ENCODE measurements around the gene AKT2.

Gene AKT2

GRCh38 chr19:40283414-40284250, 1.5 kb downstream of the AKT2 start:
- no CpG with 5 or more reads among the region's 12 CpGs for WGBS (ENCODE audit: extremely low coverage, insufficient coverage, insufficient read length)

GRCh38 chr19:40282920-40283319, 2.2 kb downstream of the AKT2 start:
- Histone ChIP-seq H3K4me2 (ENCODE audit: low read length) (no peak overlapping the region), H3K4me1 (ENCODE audit: control insufficient read depth in 1 of 2, insufficient read depth in 2 of 2, low read length in 2 of 2) (peaks cover 6 to 19% of the 10 kb centered on the region in 2 experiments), H3K9ac (ENCODE audit: low read length) (no peak overlapping the region), H2BK120ac (ENCODE audit: insufficient read depth, low read length, poor library complexity) (no peak overlapping the region), H3K4me3 (ENCODE audit: low read depth, low read length) (no peak overlapping the region), H4K12ac (ENCODE audit: low read depth, low read length) (no peak overlapping the region), H3K36me3 (ENCODE audit: control insufficient read depth in 1 of 2, insufficient read depth in 2 of 2, low read length in 2 of 2) (peaks cover 8% of the 10 kb centered on the region in 2 experiments), H2BK12ac (ENCODE audit: low read length) (no peak overlapping the region), H2BK5ac (ENCODE audit: low read depth, low read length, poor library complexity) (no peak overlapping the region), H3K23ac (ENCODE audit: low read length) (no peak overlapping the region), H2AFZ (ENCODE audit: insufficient read depth, low read length, poor library complexity) (no peak overlapping the region), H4K8ac (ENCODE audit: low read depth, low read length) (no peak overlapping the region), H3K14ac (ENCODE audit: low read length) (no peak overlapping the region), H4K91ac (ENCODE audit: low read depth, low read length) (no peak overlapping the region), H3K27me3 (ENCODE audit: insufficient read depth, low read length) (no peaks in the 10 kb centered on the region), H2AK5ac (ENCODE audit: low read length) (no peak overlapping the region), H3K79me2 (ENCODE audit: control insufficient read depth, insufficient read depth, low read length, poor library complexity) (peaks cover 23% of the 10 kb centered on the region), H3K27ac (ENCODE audit: low read depth, low read length) (no peak overlapping the region), H3K79me1 (ENCODE audit: low read length) (peaks cover 9% of the 10 kb centered on the region), H3K18ac (ENCODE audit: low read length) (no peak overlapping the region), H3K9me3 (ENCODE audit: insufficient read depth, low read depth, low read length) (no peaks in the 10 kb centered on the region), H3K4ac (ENCODE audit: low read depth, low read length) (peak overlapping the region; percentile 87)
- WGBS (ENCODE audit: extremely low coverage, insufficient coverage, insufficient read length): no CpG with 5 or more reads among the region's 4 CpGs
- no peak for DNase-seq

More at GRCh38 chr19:40283414-40284250, 1.5 kb downstream of the AKT2 start:
- Histone ChIP-seq H3K27me3 (ENCODE audit: insufficient read depth, low read length) (no peaks in the 10 kb centered on the region), H3K4ac (ENCODE audit: low read depth, low read length) (peak overlapping the region; percentile 87), H3K4me3 (ENCODE audit: low read depth, low read length) (no peak overlapping the region), H3K18ac (ENCODE audit: low read length) (no peak overlapping the region), H4K91ac (ENCODE audit: low read depth, low read length) (no peak overlapping the region), H2BK5ac (ENCODE audit: low read depth, low read length, poor library complexity) (no peak overlapping the region), H3K9me3 (ENCODE audit: insufficient read depth, low read depth, low read length) (no peaks in the 10 kb centered on the region), H2BK12ac (ENCODE audit: low read length) (no peak overlapping the region), H2BK120ac (ENCODE audit: insufficient read depth, low read length, poor library complexity) (no peak overlapping the region), H2AK5ac (ENCODE audit: low read length) (no peak overlapping the region), H3K4me1 (ENCODE audit: control insufficient read depth in 1 of 2, insufficient read depth in 2 of 2, low read length in 2 of 2) (peaks cover 6 to 17% of the 10 kb centered on the region in 2 experiments), H3K4me2 (ENCODE audit: low read length) (peak overlapping the region; percentile 95), H3K36me3 (ENCODE audit: control insufficient read depth in 1 of 2, insufficient read depth in 2 of 2, low read length in 2 of 2) (peaks cover 8% of the 10 kb centered on the region in 2 experiments), H2AFZ (ENCODE audit: insufficient read depth, low read length, poor library complexity) (no peak overlapping the region), H4K12ac (ENCODE audit: low read depth, low read length) (peak overlapping the region; percentile 0), H3K14ac (ENCODE audit: low read length) (no peak overlapping the region), H3K27ac (ENCODE audit: low read depth, low read length) (no peak overlapping the region), H4K8ac (ENCODE audit: low read depth, low read length) (peak overlapping the region; percentile 14), H3K23ac (ENCODE audit: low read length) (no peak overlapping the region), H3K79me2 (ENCODE audit: control insufficient read depth, insufficient read depth, low read length, poor library complexity) (peaks cover 21% of the 10 kb centered on the region), H3K9ac (ENCODE audit: low read length) (peak overlapping the region; percentile 79), H3K79me1 (ENCODE audit: low read length) (peaks cover 9% of the 10 kb centered on the region)
- DNase-seq: no peak

GRCh38 chr19:40282209-40282580, 3.0 kb downstream of the AKT2 start:
- H3K27ac ChIP-seq (ENCODE audit: low read depth, low read length): no peak overlapping the region
- H3K14ac ChIP-seq (ENCODE audit: low read length): no peak overlapping the region
- peaks cover 9% of the 10 kb centered on the region for H3K79me1 ChIP-seq (ENCODE audit: low read length)
- H4K12ac ChIP-seq (ENCODE audit: low read depth, low read length): no peak overlapping the region
- no peak overlapping the region for H3K9ac ChIP-seq (ENCODE audit: low read length)
- H2BK120ac ChIP-seq (ENCODE audit: insufficient read depth, low read length, poor library complexity): no peak overlapping the region
- peaks cover 8% of the 10 kb centered on the region in 2 experiments for H3K36me3 ChIP-seq (ENCODE audit: control insufficient read depth in 1 of 2, insufficient read depth in 2 of 2, low read length in 2 of 2)
- H2AFZ ChIP-seq (ENCODE audit: insufficient read depth, low read length, poor library complexity): no peak overlapping the region
- no peak overlapping the region for H4K91ac ChIP-seq (ENCODE audit: low read depth, low read length)
- peaks cover 28% of the 10 kb centered on the region for H3K79me2 ChIP-seq (ENCODE audit: control insufficient read depth, insufficient read depth, low read length, poor library complexity)
- H2AK5ac ChIP-seq (ENCODE audit: low read length): no peak overlapping the region
- no peak overlapping the region for H3K4me2 ChIP-seq (ENCODE audit: low read length)
- H2BK12ac ChIP-seq (ENCODE audit: low read length): no peak overlapping the region
- H3K9me3 ChIP-seq (ENCODE audit: insufficient read depth, low read depth, low read length): no peaks in the 10 kb centered on the region
- H3K4me3 ChIP-seq (ENCODE audit: low read depth, low read length): no peak overlapping the region
- no peak overlapping the region for H3K23ac ChIP-seq (ENCODE audit: low read length)
- H3K18ac ChIP-seq (ENCODE audit: low read length): no peak overlapping the region
- H3K27me3 ChIP-seq (ENCODE audit: insufficient read depth, low read length): no peaks in the 10 kb centered on the region
- peaks cover 6 to 19% of the 10 kb centered on the region in 2 experiments for H3K4me1 ChIP-seq (ENCODE audit: control insufficient read depth in 1 of 2, insufficient read depth in 2 of 2, low read length in 2 of 2)
- peak overlapping the region; percentile 22 for H3K4ac ChIP-seq (ENCODE audit: low read depth, low read length)
- no CpG with 5 or more reads among the region's 6 CpGs for WGBS (ENCODE audit: extremely low coverage, insufficient coverage, insufficient read length)
- DNase-seq: no peak
- H4K8ac ChIP-seq (ENCODE audit: low read depth, low read length): no peak overlapping the region
- no peak overlapping the region for H2BK5ac ChIP-seq (ENCODE audit: low read depth, low read length, poor library complexity)

GRCh38 chr19:40281381-40282208, 3.5 kb downstream of the AKT2 start:
- no peak overlapping the region for H3K14ac ChIP-seq (ENCODE audit: low read length)
- H3K9ac ChIP-seq (ENCODE audit: low read length): no peak overlapping the region
- H4K8ac ChIP-seq (ENCODE audit: low read depth, low read length): no peak overlapping the region
- no peak overlapping the region for H3K4me2 ChIP-seq (ENCODE audit: low read length)
- H3K36me3 ChIP-seq (ENCODE audit: control insufficient read depth in 1 of 2, insufficient read depth in 2 of 2, low read length in 2 of 2): peaks cover 8% of the 10 kb centered on the region in 2 experiments
- H4K12ac ChIP-seq (ENCODE audit: low read depth, low read length): no peak overlapping the region
- DNase-seq: no peak
- H2BK12ac ChIP-seq (ENCODE audit: low read length): no peak overlapping the region
- H3K4ac ChIP-seq (ENCODE audit: low read depth, low read length): peak overlapping the region; percentile 22
- no peak overlapping the region for H2BK120ac ChIP-seq (ENCODE audit: insufficient read depth, low read length, poor library complexity)
- no peak overlapping the region for H2BK5ac ChIP-seq (ENCODE audit: low read depth, low read length, poor library complexity)
- no peak overlapping the region for H2AK5ac ChIP-seq (ENCODE audit: low read length)
- H3K9me3 ChIP-seq (ENCODE audit: insufficient read depth, low read depth, low read length): no peaks in the 10 kb centered on the region
- peaks cover 9% of the 10 kb centered on the region for H3K79me1 ChIP-seq (ENCODE audit: low read length)
- H3K79me2 ChIP-seq (ENCODE audit: control insufficient read depth, insufficient read depth, low read length, poor library complexity): peaks cover 28% of the 10 kb centered on the region
- no CpG with 5 or more reads among the region's 14 CpGs for WGBS (ENCODE audit: extremely low coverage, insufficient coverage, insufficient read length)
- no peak overlapping the region for H2AFZ ChIP-seq (ENCODE audit: insufficient read depth, low read length, poor library complexity)
- H3K23ac ChIP-seq (ENCODE audit: low read length): no peak overlapping the region
- H3K4me1 ChIP-seq (ENCODE audit: control insufficient read depth in 1 of 2, insufficient read depth in 2 of 2, low read length in 2 of 2): peaks cover 6 to 19% of the 10 kb centered on the region in 2 experiments
- no peak overlapping the region for H3K18ac ChIP-seq (ENCODE audit: low read length)
- H3K27me3 ChIP-seq (ENCODE audit: insufficient read depth, low read length): no peaks in the 10 kb centered on the region
- no peak overlapping the region for H3K4me3 ChIP-seq (ENCODE audit: low read depth, low read length)
- no peak overlapping the region for H4K91ac ChIP-seq (ENCODE audit: low read depth, low read length)
- no peak overlapping the region for H3K27ac ChIP-seq (ENCODE audit: low read depth, low read length)

Data from trophoblast cell (in vitro differentiated cells and primary cell).